IMR-90 (cell line): ENCODE data around the gene CYTH4. TPM values are rescaled to one million over a fixed set of nuclear protein-coding genes. Genes with fewer than 3 reads are reported as not detected.

Source experiments
- ATAC-seq: fragments of 200-7000 bp; cut with Tn5 transposase; 2 replicates; pipeline ENCODE4 v1.9.1; 2020; ENCODE audit warnings: low read depth, mild to moderate bottlenecking, moderate library complexity
- BruUV-seq: library from RNA; stranded (reverse); fragments of 400-500 nt; replicated peaks from 2 replicates; lab custom pipeline; 2021; lab: Mats Ljungman, UMichigan
- CTCF ChIA-PET: fragments of 300-600 bp; formaldehyde crosslinking; extraction: SDS; loops from one replicate; lab custom pipeline; 2021; ENCODE audit warnings: antibody characterized with exemption; lab: Yijun Ruan, JAX
- POLR2A ChIA-PET: fragments of 300-600 bp; sonication (Branson Sonifier 250); formaldehyde crosslinking; loops from one replicate; lab custom pipeline; 2022; ENCODE audit warnings: antibody characterized with exemption; ENCODE audit not compliant: unreplicated experiment; lab: Charles Lee
- DNase-seq: peaks from one replicate; pipeline ENCODE4 v3.0.0; 2013
- H2AFZ ChIP-seq: replicated peaks from 2 replicates; pipeline ENCODE3; 2013; ENCODE audit warnings: low read length, mild to moderate bottlenecking; ENCODE audit not compliant: poor library complexity
- H2AK5ac ChIP-seq: 2 replicates; pipeline ENCODE4 v1.6.1; 2013; ENCODE audit warnings: low read depth, low read length, inconsistent platforms
- H2AK9ac ChIP-seq: replicated peaks from 2 replicates; pipeline ENCODE3; 2013; ENCODE audit warnings: mild to moderate bottlenecking, low read depth, low read length, moderate library complexity; ENCODE audit not compliant: poor library complexity
- H2BK120ac ChIP-seq: 2 replicates; pipeline ENCODE4 v1.6.1; 2013; ENCODE audit warnings: low read depth, low read length, inconsistent platforms
- H2BK15ac ChIP-seq: 3 replicates; pipeline ENCODE4 v1.6.1; 2013; ENCODE audit warnings: low read depth, low read length, inconsistent platforms
- H2BK20ac ChIP-seq: 2 replicates; pipeline ENCODE4 v1.6.1; 2013; ENCODE audit warnings: low read depth, mild to moderate bottlenecking, inconsistent platforms, low read length, moderate library complexity
- H2BK5ac ChIP-seq: 2 replicates; pipeline ENCODE4 v1.6.1; 2013; ENCODE audit warnings: mild to moderate bottlenecking, low read depth, low read length, inconsistent platforms; ENCODE audit not compliant: poor library complexity, severe bottlenecking
- H3K14ac ChIP-seq: replicated peaks from 2 replicates; pipeline ENCODE4 v1.6.1; 2013; ENCODE audit warnings: low read depth, low read length, inconsistent platforms
- H3K18ac ChIP-seq: 2 replicates; pipeline ENCODE4 v1.6.1; 2013; ENCODE audit warnings: low read depth, low read length, control low read depth
- H3K23ac ChIP-seq: 2 replicates; pipeline ENCODE4 v1.6.1; 2013; ENCODE audit warnings: low read depth, low read length, inconsistent platforms
- H3K27ac ChIP-seq: 2 replicates; pipeline ENCODE4 v1.5.1; 2013; ENCODE audit warnings: mild to moderate bottlenecking, control low read depth, low read length; ENCODE audit not compliant: insufficient read depth
- H3K27me3 ChIP-seq: 2 replicates; pipeline ENCODE4 v1.6.1; 2013; ENCODE audit warnings: low read length; ENCODE audit not compliant: control insufficient read depth, insufficient read depth
- H3K36me3 ChIP-seq: 2 replicates; pipeline ENCODE4 v1.6.1; 2013; ENCODE audit warnings: low read length, mixed read lengths; ENCODE audit not compliant: control insufficient read depth, insufficient read depth
- H3K4ac ChIP-seq: 2 replicates; pipeline ENCODE4 v1.6.1; 2013; ENCODE audit warnings: low read depth, low read length, inconsistent platforms
- H3K4me1 ChIP-seq: 2 replicates; pipeline ENCODE4 v1.6.1; 2013; ENCODE audit warnings: low read length, mixed read lengths; ENCODE audit not compliant: control insufficient read depth, insufficient read depth
- H3K4me2 ChIP-seq: 2 replicates; pipeline ENCODE4 v1.6.1; 2013; ENCODE audit warnings: low read depth, mild to moderate bottlenecking, control low read depth, low read length, moderate library complexity
- H3K4me3 ChIP-seq: 2 replicates; pipeline ENCODE4 v1.5.1; 2013; ENCODE audit warnings: low read depth, mild to moderate bottlenecking, control low read depth, low read length, moderate library complexity; ENCODE audit not compliant: insufficient read depth
- H3K56ac ChIP-seq: 2 replicates; pipeline ENCODE4 v1.6.1; 2013; ENCODE audit warnings: low read length, inconsistent platforms; ENCODE audit not compliant: insufficient read depth; ENCODE audit errors: extremely low read depth
- H3K79me1 ChIP-seq, 2 experiments: 2 replicates each; pipeline ENCODE4 v1.6.1; 2013; ENCODE audit warnings: low read length in 2 of 2, inconsistent platforms in 1 of 2, low read depth in 1 of 2
- H3K9ac ChIP-seq: 2 replicates; pipeline ENCODE4 v1.6.1; 2013; ENCODE audit warnings: low read depth, low read length, control low read depth
- H3K9me1 ChIP-seq: 2 replicates; pipeline ENCODE4 v1.6.1; 2013; ENCODE audit warnings: low read length, inconsistent platforms; ENCODE audit not compliant: insufficient read depth
- H3K9me3 ChIP-seq: 2 replicates; pipeline ENCODE4 v1.6.1; 2013; ENCODE audit warnings: low read length; ENCODE audit not compliant: control insufficient read depth, insufficient read depth
- H4K20me1 ChIP-seq: 2 replicates; pipeline ENCODE4 v1.6.1; 2013; ENCODE audit warnings: low read length, inconsistent platforms; ENCODE audit not compliant: insufficient read depth
- H4K5ac ChIP-seq: 2 replicates; pipeline ENCODE4 v1.6.1; 2013; ENCODE audit warnings: mild to moderate bottlenecking, low read depth, low read length, control low read depth
- H4K8ac ChIP-seq, 2 experiments: 2 replicates each; pipeline ENCODE4 v1.6.1; 2013; ENCODE audit warnings: low read depth in 2 of 2, low read length in 2 of 2, control low read depth in 1 of 2, inconsistent platforms in 1 of 2
- H4K91ac ChIP-seq: 2 replicates; pipeline ENCODE4 v1.6.1; 2013; ENCODE audit warnings: low read depth, low read length, inconsistent platforms; ENCODE audit not compliant: insufficient read depth
- CEBPB ChIP-seq: IDR thresholded peaks from 2 replicates; pipeline ENCODE4 v1.6.1; 2012; ENCODE audit warnings: low read depth, low read length, improper control_type of control experiment
- ELK1 ChIP-seq: fragments of 150-350 bp; IDR thresholded peaks from 2 replicates; pipeline ENCODE4 v1.6.1; 2016; ENCODE audit warnings: low read depth, mild to moderate bottlenecking, low read length, moderate library complexity, borderline replicate concordance
- FOS ChIP-seq: fragments of 150-350 bp; IDR thresholded peaks from 2 replicates; pipeline ENCODE4 v1.6.1; 2016; ENCODE audit warnings: low read depth, low read length
- MAZ ChIP-seq: IDR thresholded peaks from 2 replicates; pipeline ENCODE4 v1.6.1; 2012; ENCODE audit warnings: low read depth, mild to moderate bottlenecking, low read length, improper control_type of control experiment, moderate library complexity, borderline replicate concordance
- MXI1 ChIP-seq: IDR thresholded peaks from 2 replicates; pipeline ENCODE4 v1.6.1; 2012; ENCODE audit warnings: low read depth, mild to moderate bottlenecking, low read length, moderate library complexity, borderline replicate concordance
- NFE2L2 ChIP-seq: fragments of 150-350 bp; IDR thresholded peaks from 2 replicates; pipeline ENCODE4 v1.6.1; 2016; ENCODE audit warnings: low read depth, mild to moderate bottlenecking, low read length
- POLR2A ChIP-seq: IDR thresholded peaks from 2 replicates; pipeline ENCODE4 v1.6.1; 2012; ENCODE audit warnings: mild to moderate bottlenecking, low read depth, low read length
- RAD21 ChIP-seq: IDR thresholded peaks from 2 replicates; pipeline ENCODE4 v1.6.1; 2012; ENCODE audit warnings: low read length, improper control_type of control experiment
- RCOR1 ChIP-seq: IDR thresholded peaks from 2 replicates; pipeline ENCODE4 v1.6.1; 2012; ENCODE audit warnings: mild to moderate bottlenecking, low read length, improper control_type of control experiment; ENCODE audit not compliant: insufficient replicate concordance
- WGBS, 2 experiments: methylation state at CpG; one replicate each; pipeline versions ENCODE4 v1.1.5 to v1.1.7; 2013; ENCODE audit warnings: missing lambda C conversion rate in 2 of 2; ENCODE audit not compliant: insufficient read length in 1 of 2; ENCODE audit errors: extremely low coverage in 2 of 2; 5-methylcytosine and 5-hydroxymethylcytosine counted together
- dilution Hi-C: fragments of 300-500 bp; cut with HindIII; formaldehyde crosslinking; loops from one replicate; pipeline ENCODE4 v1.14.3; 2018; ENCODE audit warnings: low sequenced_read_pairs; ENCODE audit not compliant: unreplicated experiment
- in situ Hi-C: fragments of 300-500 bp; cut with MboI; formaldehyde crosslinking; loops from 3 replicates; pipeline ENCODE4 v1.14.3; 2019; ENCODE audit warnings: low sequenced_read_pairs, inconsistent platforms, mixed read lengths
- intact Hi-C: fragments of 100-400 bp; cut with micrococcal nuclease; formaldehyde crosslinking; loops from 2 replicates; pipeline ENCODE4 v1.10.0; 2022
- polyA plus RNA-seq, 3 experiments: library from polyadenylated mRNA; depleted of rRNA; stranded (reverse); fragments of >200 nt; gene quantifications; 2 replicates each; pipeline ENCODE4 v1.2.3, GENCODE V29; 2012; ENCODE audit warnings: low replicate concordance in 1 of 3
- total RNA-seq: library from RNA; depleted of rRNA; stranded (reverse); fragments of >200 nt; gene quantifications from 2 replicates; pipeline ENCODE4 v1.2.3, GENCODE V29; 2012

CYTH4 gene
- total and polyA plus RNA-seq, 2 of the 4 experiments (the other 2 are of a cell fraction): 0.36 to 0.55 TPM

- no peak overlapping the region for H2BK120ac ChIP-seq
- ATAC-seq: no peak
- no peak overlapping the region for H2AK9ac ChIP-seq
- H3K23ac ChIP-seq: no peak overlapping the region
- no peak overlapping the region for H3K4ac ChIP-seq
- POLR2A ChIA-PET: no interaction called here
- CTCF ChIA-PET: no interaction called here
- no peak overlapping the region for H4K91ac ChIP-seq
- intact Hi-C loops (no loop called here), dilution Hi-C loops (no loop called here), in situ Hi-C loops (no loop called here)
- peaks cover 16% of the 10 kb centered on the region for H3K4me1 ChIP-seq
- H2AFZ ChIP-seq: no peak overlapping the region
- no TSS peak for BruUV-seq
- no peak overlapping the region for H3K4me2 ChIP-seq
- H3K18ac ChIP-seq: no peak overlapping the region
- peaks cover 14% of the 10 kb centered on the region for H3K27me3 ChIP-seq
- no peaks in the 10 kb centered on the region for H4K20me1 ChIP-seq
- H3K9me1 ChIP-seq: peaks cover 8% of the 10 kb centered on the region
- no peak overlapping the region for H4K5ac ChIP-seq
- 60% methylated on average over 2 of the region's 6 CpGs; no CpG with 5 or more reads in 1 of the 2 experiments for WGBS, 2 experiments
- no peak overlapping the region for H3K14ac ChIP-seq
- H2BK15ac ChIP-seq: no peak overlapping the region
- H3K56ac ChIP-seq: no peak overlapping the region
- H3K79me1 ChIP-seq: no peaks in the 10 kb centered on the region
- no peak overlapping the region for H2BK20ac ChIP-seq
- TF ChIP-seq NFE2L2 (no peak), ELK1 (no peak), CEBPB (no peak), POLR2A (no peak), RCOR1 (no peak), RAD21 (no peak), MXI1 (no peak), FOS (no peak), MAZ (no peak)
- H3K9ac ChIP-seq: no peak overlapping the region
- no peak overlapping the region for H3K27ac ChIP-seq
- no peaks in the 10 kb centered on the region for H3K9me3 ChIP-seq
- no peak for DNase-seq
- H2AK5ac ChIP-seq: no peak overlapping the region
- H3K36me3 ChIP-seq: no peaks in the 10 kb centered on the region
- H4K8ac ChIP-seq: no peak overlapping the region
- H3K4me3 ChIP-seq: no peak overlapping the region
- H2BK5ac ChIP-seq: no peak overlapping the region
Measured at GRCh38 chr22:37342065-37342464, 59.8 kb downstream of the CYTH4 start.
